ENCODE data around the gene HOXC4. TPM values are rescaled to one million over a fixed set of nuclear protein-coding genes. Genes with fewer than 3 reads are reported as not detected.
A peak's percentile ranks its signal among the peaks of the same experiment; 100 is the strongest.

Gene HOXC4
- total and polyA plus RNA-seq, 2 of the 8 experiments (the other 6 are each of a cell fraction or from before 2014, with no cell fraction given): not detected

DNA sequence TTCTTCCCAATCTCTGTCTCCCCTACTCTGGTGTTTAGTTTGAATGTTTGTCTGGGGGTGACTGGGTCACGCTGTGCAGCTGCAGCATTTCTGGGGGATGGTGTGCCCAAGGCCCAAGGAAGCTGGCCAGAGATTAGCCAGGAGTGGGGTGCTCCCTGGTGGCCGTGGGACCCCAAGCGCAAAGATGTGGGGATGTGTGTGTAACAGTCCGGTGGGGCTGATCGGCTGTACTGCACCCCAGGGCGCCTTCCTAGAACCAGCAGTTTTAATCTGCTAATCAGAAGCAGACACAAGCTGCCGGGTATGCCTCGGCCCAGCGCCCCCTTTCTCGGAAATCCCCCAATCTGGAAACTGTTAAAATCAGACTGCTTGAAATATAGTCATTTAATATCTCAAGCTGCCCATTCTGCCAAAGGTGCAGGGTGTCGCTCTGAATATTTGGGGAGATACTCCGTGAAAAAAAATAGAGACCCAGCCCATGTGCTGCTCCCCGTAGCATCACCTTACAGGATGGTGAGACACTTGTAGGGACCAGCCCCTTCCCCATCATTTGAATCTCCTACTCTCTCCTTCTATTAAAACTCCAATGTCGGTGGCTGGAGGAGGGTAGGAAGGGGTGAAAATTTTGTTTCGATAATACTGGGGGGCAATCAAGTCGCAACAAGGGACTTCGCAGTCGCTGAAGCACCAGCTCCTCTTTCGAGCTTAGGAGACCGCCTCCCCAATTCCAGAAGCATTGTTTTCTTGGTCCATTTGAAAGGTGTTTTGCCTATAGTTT, 49.4 kb upstream of the HOXC4 start (continued):
- TF ChIP-seq PHF8 (conservative IDR thresholded peaks at IDR 0.05; ENCODE audit: low read depth, low read length) (no peak), TCF12 (IDR thresholded peaks at IDR 0.05; ENCODE audit: low read depth, low read length) (no peak), CHD2 (IDR thresholded peaks at IDR 0.05; ENCODE audit: low read length) (no peak), BRCA1 (IDR thresholded peaks at IDR 0.05; ENCODE audit: low read depth, low read length) (no peak), ASH2L (IDR thresholded peaks at IDR 0.05; ENCODE audit: low read length) (no peak), SAP30 (IDR thresholded peaks at IDR 0.05; ENCODE audit: insufficient read depth, insufficient replicate concordance, low read length) (no peak), CBX8 (IDR thresholded peaks at IDR 0.05; ENCODE audit: borderline replicate concordance, low read depth, low read length) (no peak), NANOG (IDR thresholded peaks at IDR 0.05; ENCODE audit: insufficient read depth, low read depth, low read length, poor library complexity, severe bottlenecking) (no peak), SUZ12 (IDR thresholded peaks at IDR 0.05; ENCODE audit: low read length) (peak; percentile 93), EGR1 (IDR thresholded peaks at IDR 0.05; ENCODE audit: borderline replicate concordance, low read depth, low read length) (no peak), RNF2 (IDR thresholded peaks at IDR 0.05; ENCODE audit: borderline replicate concordance, low read depth, low read length, missing control alignments, poor library complexity, severe bottlenecking) (peak; percentile 53), KDM5A (IDR thresholded peaks at IDR 0.05; ENCODE audit: low read length) (no peak), CREB1 (IDR thresholded peaks at IDR 0.05) (no peak), EZH2 (IDR thresholded peaks at IDR 0.05; ENCODE audit: low read depth, low read length, severe bottlenecking) (peak; percentile 96), RAD21 (IDR thresholded peaks at IDR 0.05 in 1 of 2, conservative IDR thresholded peaks at IDR 0.05 in 1 of 2; ENCODE audit: low read depth in 2 of 2, low read length in 2 of 2) (0 out of 4 replicates have a peak, but pooled peaks of 1 of the 2 experiments have one; percentile 11)
- TF ChIP-seq, protein P1, sequence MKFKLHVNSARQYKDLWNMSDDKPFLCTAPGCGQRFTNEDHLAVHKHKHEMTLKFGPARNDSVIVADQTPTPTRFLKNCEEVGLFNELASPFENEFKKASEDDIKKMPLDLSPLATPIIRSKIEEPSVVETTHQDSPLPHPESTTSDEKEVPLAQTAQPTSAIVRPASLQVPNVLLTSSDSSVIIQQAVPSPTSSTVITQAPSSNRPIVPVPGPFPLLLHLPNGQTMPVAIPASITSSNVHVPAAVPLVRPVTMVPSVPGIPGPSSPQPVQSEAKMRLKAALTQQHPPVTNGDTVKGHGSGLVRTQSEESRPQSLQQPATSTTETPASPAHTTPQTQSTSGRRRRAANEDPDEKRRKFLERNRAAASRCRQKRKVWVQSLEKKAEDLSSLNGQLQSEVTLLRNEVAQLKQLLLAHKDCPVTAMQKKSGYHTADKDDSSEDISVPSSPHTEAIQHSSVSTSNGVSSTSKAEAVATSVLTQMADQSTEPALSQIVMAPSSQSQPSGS (IDR thresholded peaks at IDR 0.05; ENCODE audit: low read length): no peak

All from H1 (cell line).